Smooth muscle cell of the pulmonary artery (primary cell): Measurements from ENCODE around the gene PTGS2. TPM values are rescaled to one million over a fixed set of nuclear protein-coding genes. Genes with fewer than 3 reads are reported as not detected.

Experiments
- total RNA-seq: library from RNA; depleted of rRNA; stranded (reverse); fragments of >200 nt; gene quantifications from 2 replicates; pipeline ENCODE4 v1.2.3, GENCODE V29; 2014

PTGS2 gene
- 59.8 and 148 TPM in 2 replicates for total RNA-seq

GRCh38 chr1:186680245-186681061 lies at the start of gene PTGS2:
PTGS2 (minus strand) TSS chr1:186680423; CDS start chr1:186680290, 133 bp downstream.

Other genes with a start within 250 kb of the PTGS2 start
- 0.07 TPM in 1 of 2 replicates, not detected in the other for gene PDC, start 219.3 kb downstream of the PTGS2 start, total RNA-seq
- gene PLA2G4A, start 148.5 kb upstream of the PTGS2 start, total RNA-seq, result 20.1 and 41.2 TPM in 2 replicates